Vagina (tissue), 2 donors: ENCODE measurements around the gene ABR.

Experiments
- CTCF ChIP-seq, 3 experiments: fragments of 450-650 bp in 2 of 3; fragments of 200-600 bp in 1 of 3; sonication (generic) in 1 of 3; IDR thresholded peaks; one replicate each; pipeline ENCODE4 v1.5.1; 2017 to 2019; ENCODE audit warnings: antibody characterized with exemption in 3 of 3, mild to moderate bottlenecking in 2 of 3, moderate library complexity in 2 of 3
- POLR2A ChIP-seq, 2 donors: fragments of 450-650 bp; IDR thresholded peaks; one replicate each; pipeline ENCODE4 v1.6.1; 2017; ENCODE audit warnings: antibody characterized with exemption in 2 of 2, mild to moderate bottlenecking in 2 of 2, moderate library complexity in 2 of 2

DNA sequence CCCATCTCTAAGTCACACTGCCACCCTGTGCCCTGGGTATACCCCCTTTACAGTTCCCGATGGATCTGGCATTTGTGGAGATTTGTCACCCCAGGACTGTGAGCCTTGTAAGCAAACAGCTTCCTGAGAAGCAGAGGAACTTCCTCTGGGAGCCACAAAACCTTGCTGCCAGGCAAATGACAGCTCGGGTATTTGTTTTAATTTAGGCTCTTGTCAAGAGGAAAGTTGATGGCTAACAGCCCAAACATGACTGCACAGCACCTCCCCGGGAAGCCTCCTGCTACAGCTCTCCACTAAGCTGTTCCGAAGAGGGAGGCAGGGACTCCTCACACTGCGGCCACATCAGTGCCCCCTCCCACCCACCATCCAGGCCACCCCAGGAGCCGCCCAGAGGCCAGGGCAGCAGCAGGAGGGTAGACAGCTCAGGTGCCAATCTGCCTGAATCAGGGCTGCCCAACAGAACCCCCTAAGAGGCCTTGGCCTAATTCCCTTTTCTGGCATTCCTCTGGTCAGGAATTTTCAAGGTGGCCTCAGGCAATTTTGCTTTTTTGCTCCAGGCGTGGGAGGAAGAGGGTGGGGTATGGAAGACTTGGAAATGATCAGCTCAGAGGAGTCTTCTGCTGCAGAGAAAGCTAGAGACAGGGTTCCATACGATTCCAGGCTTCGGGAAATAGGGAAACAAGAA, 2.6 kb downstream of the ABR start:
- TF ChIP-seq CTCF (IDR thresholded peaks at IDR 0.05), result no peak
- no peak for TF ChIP-seq POLR2A (IDR thresholded peaks at IDR 0.05)
